ENCODE data around the gene ZNF385A. TPM values are rescaled to one million over a fixed set of nuclear protein-coding genes. Genes with fewer than 3 reads are reported as not detected.

ZNF385A gene, protein sequence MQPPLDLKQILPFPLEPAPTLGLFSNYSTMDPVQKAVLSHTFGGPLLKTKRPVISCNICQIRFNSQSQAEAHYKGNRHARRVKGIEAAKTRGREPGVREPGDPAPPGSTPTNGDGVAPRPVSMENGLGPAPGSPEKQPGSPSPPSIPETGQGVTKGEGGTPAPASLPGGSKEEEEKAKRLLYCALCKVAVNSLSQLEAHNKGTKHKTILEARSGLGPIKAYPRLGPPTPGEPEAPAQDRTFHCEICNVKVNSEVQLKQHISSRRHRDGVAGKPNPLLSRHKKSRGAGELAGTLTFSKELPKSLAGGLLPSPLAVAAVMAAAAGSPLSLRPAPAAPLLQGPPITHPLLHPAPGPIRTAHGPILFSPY
- 10 to 100 TPM in 1 of 4 donors, 1 to 10 TPM in 3; 1.9 to 17.5 (median 5.7) TPM for total RNA-seq

DNA sequence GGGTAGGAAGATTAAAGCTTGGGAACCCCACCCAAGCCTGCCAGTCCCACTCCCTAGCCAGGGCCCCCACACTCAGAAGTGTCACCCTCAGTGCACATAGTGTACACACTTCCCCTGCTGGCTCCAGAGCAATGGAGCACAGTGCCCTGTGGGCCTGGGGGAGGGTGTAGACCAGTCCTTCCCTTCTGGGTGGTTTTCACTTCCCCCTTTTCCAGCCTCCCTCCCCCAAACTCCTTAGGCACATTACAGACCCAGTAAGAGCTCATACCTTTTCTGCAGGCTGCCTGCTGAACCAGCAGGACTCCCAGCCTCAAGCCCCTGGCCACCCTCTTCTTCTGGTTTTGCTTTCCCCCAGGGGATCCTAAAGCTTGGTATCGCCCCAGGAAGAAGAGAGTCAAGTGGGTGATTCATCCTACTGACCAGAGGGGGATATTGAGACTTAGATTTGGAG lies at the start of gene ZNF385A:
TSS of gene ZNF385A (minus strand) at position 143 of the 451 bp plus-strand sequence. CDS start 219 bp downstream, outside the sequence.
- Histone ChIP-seq H3K9me3 (no peaks in the 10 kb centered on the region), H3K4me1 (peaks cover 4 to 21% (median 8%) of the 10 kb centered on the region in 4 donors), H3K27me3 (no peaks in the 10 kb centered on the region), H3K4me3 (no peak within 1 kb of the TSS), H3K36me3 (no peaks in the 10 kb centered on the region), H3K27ac (peak within 1 kb of the TSS; percentile 42 to 73 (median 60))
- WGBS, 2 donors (ENCODE audit: low coverage in 1 of 2): 64 to 86% methylated on average over 1 of the region's 1 CpG
- TF ChIP-seq POLR2AphosphoS5 (IDR thresholded peaks at IDR 0.05) (peak in 2 of 3 donors; percentile 15 to 62), POLR2A (IDR thresholded peaks at IDR 0.05) (peak; percentile 20), EP300 (IDR thresholded peaks at IDR 0.05; ENCODE audit: low read depth) (no peak)
- no peak for DNase-seq
- in situ Hi-C loops (cut with MboI; ENCODE audit: low pct_ligation_motif_present in 1 of 4, low pct_unique_long_range_greater_than_20kb in 1 of 4, low sequenced_read_pairs in 3 of 4) (no loop called here), intact Hi-C loops (cut with DNase I; ENCODE audit: low total_unique reads) (no loop called here)

DNA sequence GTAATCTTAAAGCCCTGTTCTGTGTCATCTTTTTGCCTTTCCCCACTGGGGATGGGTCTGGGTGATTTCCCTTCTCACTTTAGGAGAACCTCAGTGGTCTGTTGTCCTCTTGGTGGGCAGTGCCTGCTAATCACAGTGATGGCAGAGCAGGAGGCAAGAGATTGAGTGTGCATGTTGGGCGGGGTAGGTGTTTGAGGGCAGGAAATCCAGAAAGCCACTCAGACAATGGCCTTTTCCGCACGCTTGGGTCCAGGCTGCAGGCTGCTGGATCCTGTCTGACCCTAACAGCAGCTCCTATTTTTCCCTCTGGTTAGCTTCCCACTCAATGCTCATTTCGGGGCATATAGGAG lies 48.3 kb upstream of the ZNF385A start:
- Histone ChIP-seq H3K27me3 (peaks cover 6% of the 10 kb centered on the region), H3K27ac (peak overlapping the region; percentile 62 to 97 (median 72)), H3K4me3 (no peak overlapping the region), H3K4me1 (peaks cover 16 to 43% (median 25%) of the 10 kb centered on the region in 4 donors), H3K36me3 (no peaks in the 10 kb centered on the region), H3K9me3 (no peaks in the 10 kb centered on the region)
- no peak for DNase-seq
- intact Hi-C loops (cut with DNase I; ENCODE audit: low total_unique reads) (no loop called here), in situ Hi-C loops (cut with MboI; ENCODE audit: low pct_ligation_motif_present in 1 of 4, low pct_unique_long_range_greater_than_20kb in 1 of 4, low sequenced_read_pairs in 3 of 4) (no loop called here)
- no peak for TF ChIP-seq POLR2A (IDR thresholded peaks at IDR 0.05)
- TF ChIP-seq, protein P1, sequence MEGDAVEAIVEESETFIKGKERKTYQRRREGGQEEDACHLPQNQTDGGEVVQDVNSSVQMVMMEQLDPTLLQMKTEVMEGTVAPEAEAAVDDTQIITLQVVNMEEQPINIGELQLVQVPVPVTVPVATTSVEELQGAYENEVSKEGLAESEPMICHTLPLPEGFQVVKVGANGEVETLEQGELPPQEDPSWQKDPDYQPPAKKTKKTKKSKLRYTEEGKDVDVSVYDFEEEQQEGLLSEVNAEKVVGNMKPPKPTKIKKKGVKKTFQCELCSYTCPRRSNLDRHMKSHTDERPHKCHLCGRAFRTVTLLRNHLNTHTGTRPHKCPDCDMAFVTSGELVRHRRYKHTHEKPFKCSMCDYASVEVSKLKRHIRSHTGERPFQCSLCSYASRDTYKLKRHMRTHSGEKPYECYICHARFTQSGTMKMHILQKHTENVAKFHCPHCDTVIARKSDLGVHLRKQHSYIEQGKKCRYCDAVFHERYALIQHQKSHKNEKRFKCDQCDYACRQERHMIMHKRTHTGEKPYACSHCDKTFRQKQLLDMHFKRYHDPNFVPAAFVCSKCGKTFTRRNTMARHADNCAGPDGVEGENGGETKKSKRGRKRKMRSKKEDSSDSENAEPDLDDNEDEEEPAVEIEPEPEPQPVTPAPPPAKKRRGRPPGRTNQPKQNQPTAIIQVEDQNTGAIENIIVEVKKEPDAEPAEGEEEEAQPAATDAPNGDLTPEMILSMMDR (IDR thresholded peaks at IDR 0.05): no peak
- TF ChIP-seq EP300 (IDR thresholded peaks at IDR 0.05; ENCODE audit: low read depth): no peak
- no peak for TF ChIP-seq POLR2AphosphoS5 (IDR thresholded peaks at IDR 0.05)
- 72% methylated on average over 4 of the region's 4 CpGs; no CpG with 5 or more reads in 1 of the 2 donors for WGBS, 2 donors (ENCODE audit: low coverage in 1 of 2)

DNA sequence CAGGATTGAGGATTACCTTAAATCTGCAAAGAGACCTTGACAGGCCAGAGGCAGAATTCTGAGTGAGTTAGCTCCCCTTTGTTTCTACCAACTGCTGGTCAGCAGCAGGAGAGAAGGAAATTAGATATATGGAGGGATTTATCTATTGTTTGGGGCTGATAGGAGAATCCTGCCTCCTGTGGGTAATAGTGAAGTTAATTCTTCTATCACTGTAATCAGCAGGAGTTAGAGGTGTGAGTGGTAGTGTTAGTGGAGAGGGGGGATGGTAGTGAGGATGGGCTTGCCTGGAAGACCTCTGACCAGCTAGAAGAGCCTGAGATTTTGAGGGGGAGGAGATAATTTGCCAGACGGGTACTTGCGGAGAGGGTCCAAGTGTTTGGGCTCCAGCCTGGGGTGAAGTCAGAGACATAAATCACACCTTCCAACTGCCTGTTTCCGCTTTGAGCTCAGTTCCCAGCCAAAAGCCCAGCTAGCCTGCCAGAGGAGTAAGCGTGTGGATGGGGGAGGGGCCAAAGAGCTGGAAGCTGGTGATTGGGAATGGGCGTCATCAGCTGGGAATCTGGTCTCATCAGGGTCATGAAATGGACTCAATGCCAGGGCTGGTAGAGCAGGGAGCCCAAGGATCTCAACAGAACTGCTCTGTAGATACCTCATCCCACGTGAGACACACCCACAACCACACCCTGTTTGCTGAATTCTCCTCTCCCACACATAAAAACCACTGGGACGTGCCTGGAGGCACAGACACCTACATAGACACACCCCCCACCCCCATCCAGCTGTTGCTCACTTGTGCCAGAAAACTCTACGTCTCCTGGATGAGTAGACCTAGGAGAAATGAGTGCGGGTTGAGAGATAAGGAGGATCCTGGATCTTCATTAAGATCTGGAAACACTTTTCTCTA lies 47.6 kb upstream of the ZNF385A start:
- peak overlapping the region; percentile 62 to 97 (median 72) for H3K27ac ChIP-seq
- H3K9me3 ChIP-seq: no peaks in the 10 kb centered on the region
- H3K4me1 ChIP-seq: peaks cover 16 to 49% (median 29%) of the 10 kb centered on the region in 4 donors
- peaks cover 6% of the 10 kb centered on the region for H3K27me3 ChIP-seq
- TF ChIP-seq POLR2AphosphoS5 (IDR thresholded peaks at IDR 0.05) (peak; percentile 31 to 50 (median 38)), EP300 (IDR thresholded peaks at IDR 0.05; ENCODE audit: low read depth) (peak; percentile 8)
- TF ChIP-seq, protein P1 (IDR thresholded peaks at IDR 0.05): no peak
- in situ Hi-C loops (cut with MboI; ENCODE audit: low pct_ligation_motif_present in 1 of 4, low pct_unique_long_range_greater_than_20kb in 1 of 4, low sequenced_read_pairs in 3 of 4): no loop called here
- peak; percentile 66 for DNase-seq
- H3K4me3 ChIP-seq: peak overlapping the region in 1 of 4 donors; percentile 10
- intact Hi-C loops (cut with DNase I; ENCODE audit: low total_unique reads): no loop called here
- no peaks in the 10 kb centered on the region for H3K36me3 ChIP-seq
- WGBS, 2 donors (ENCODE audit: low coverage in 1 of 2): 29% methylated on average over 9 of the region's 9 CpGs; no CpG with 5 or more reads in 1 of the 2 donors

DNA sequence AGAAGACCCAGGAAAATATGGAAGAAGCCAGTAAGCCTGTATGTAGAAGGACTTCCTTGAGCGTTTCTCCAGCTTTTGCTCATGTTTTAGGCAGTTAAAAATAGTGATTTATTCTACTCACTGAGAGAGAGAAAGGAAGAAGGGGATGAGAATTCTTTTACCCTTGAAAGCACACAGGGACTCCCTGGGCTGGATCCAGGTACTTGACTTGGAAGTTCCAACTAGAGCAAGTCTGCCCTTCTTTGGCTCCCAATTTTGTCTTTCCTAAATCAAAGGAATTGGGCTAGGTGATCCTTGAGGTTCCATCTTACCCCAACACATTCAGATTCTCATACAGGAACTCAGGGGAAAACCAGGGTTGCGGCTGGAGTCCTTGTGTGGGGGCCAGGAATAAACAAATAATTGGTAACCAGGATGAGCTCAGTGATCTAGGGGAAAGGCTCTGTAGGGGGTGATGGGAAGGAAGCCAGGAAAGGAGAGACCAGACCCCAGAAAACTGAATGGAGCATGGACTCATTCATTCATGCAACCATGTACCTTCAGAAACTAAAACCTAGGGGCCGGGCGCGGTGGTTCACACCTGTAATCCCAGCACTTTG lies 46.0 kb upstream of the ZNF385A start:
- peak overlapping the region in 1 of 4 donors; percentile 10 for H3K4me3 ChIP-seq
- H3K36me3 ChIP-seq: no peaks in the 10 kb centered on the region
- H3K9me3 ChIP-seq: no peaks in the 10 kb centered on the region
- 50 to 84% methylated on average over 2 to 5 of the region's 5 CpGs for WGBS, 2 donors (ENCODE audit: low coverage in 1 of 2)
- peaks cover 16 to 63% (median 31%) of the 10 kb centered on the region in 4 donors for H3K4me1 ChIP-seq
- in situ Hi-C loops (cut with MboI; ENCODE audit: low pct_ligation_motif_present in 1 of 4, low pct_unique_long_range_greater_than_20kb in 1 of 4, low sequenced_read_pairs in 3 of 4) (no loop called here), intact Hi-C loops (cut with DNase I; ENCODE audit: low total_unique reads) (no loop called here)
- H3K27ac ChIP-seq: peak overlapping the region; percentile 62 to 97 (median 72)
- no peak for DNase-seq
- H3K27me3 ChIP-seq: peaks cover 6% of the 10 kb centered on the region
- no peak for TF ChIP-seq POLR2A (IDR thresholded peaks at IDR 0.05)
- no peak for TF ChIP-seq EP300 (IDR thresholded peaks at IDR 0.05; ENCODE audit: low read depth)
- TF ChIP-seq, protein P1 (IDR thresholded peaks at IDR 0.05): no peak
- no peak for TF ChIP-seq POLR2AphosphoS5 (IDR thresholded peaks at IDR 0.05)
